ENCODE data around the gene SLC30A7.

DNA sequence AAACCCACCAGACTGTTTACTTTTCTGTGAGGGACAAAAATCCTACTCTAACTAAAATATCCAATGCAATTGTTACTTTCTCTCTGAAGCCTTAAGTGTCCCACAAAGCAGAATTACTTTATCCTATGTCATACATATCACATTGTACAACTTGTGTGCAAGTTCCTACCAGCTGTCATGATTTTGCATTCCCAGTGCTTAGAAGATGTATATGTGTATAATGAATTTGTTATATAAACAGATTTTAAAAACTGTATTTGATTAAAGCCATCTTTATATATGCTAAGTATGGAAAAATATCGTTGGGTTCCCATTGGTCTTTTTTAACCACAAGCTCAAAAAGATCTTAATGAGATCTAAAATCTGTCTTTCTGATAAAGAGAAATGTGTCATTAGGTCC is 72.7 kb downstream of the SLC30A7 start:
- TF ChIP-seq POLR2AphosphoS5 (IDR thresholded peaks at IDR 0.05) (no peak), POLR2A (IDR thresholded peaks at IDR 0.05) (no peak)

All from prostate gland (tissue), 1 donor.